Measurements from ENCODE around the gene ATP5ME. TPM values are rescaled to one million over a fixed set of nuclear protein-coding genes. Genes with fewer than 3 reads are reported as not detected.

Gene ATP5ME
- 64.0 and 176 TPM in 2 replicates for total RNA-seq

GRCh38 chr4:674172-675035 lies at the start of gene ATP5ME, which contains the start of gene MYL5:
Gene ATP5ME (minus strand): TSS chr4:674276. CDS start chr4:674247, 29 bp downstream.
Gene MYL5 (plus strand): TSS chr4:674542. CDS start chr4:678027, 3,485 bp downstream.

GRCh38 chr4:705278-706082 lies 31.4 kb upstream of the ATP5ME start, which contains the start of gene PCGF3:
Gene PCGF3 (plus strand): TSS chr4:705832. CDS start chr4:733681, 27,849 bp downstream.

GRCh38 chr4:688854-689681 lies 15.0 kb upstream of the ATP5ME start, which contains the start of gene SLC49A3:
Gene SLC49A3 (minus strand): TSS chr4:689151. CDS start chr4:689127, 24 bp downstream.

GRCh38 chr4:624705-625590 lies 49.1 kb downstream of the ATP5ME start, which contains the start of gene PDE6B:
Gene PDE6B (plus strand): TSS chr4:625573. CDS start chr4:625627, 54 bp downstream.

Other genes starting within 250 kb of the ATP5ME start
- gene ZNF721, start 175.1 kb downstream of the ATP5ME start, total RNA-seq = 5.3 and 6.1 TPM in 2 replicates
- gene PIGG, start 175.1 kb downstream of the ATP5ME start, total RNA-seq = 34.6 and 40.4 TPM in 2 replicates
- not detected in 2 replicates for gene TMEM271, start 98.0 kb downstream of the ATP5ME start, total RNA-seq
- gene PDE6B, start 48.7 kb downstream of the ATP5ME start, total RNA-seq = not detected in 2 replicates
- 4.9 and 8.3 TPM in 2 replicates for gene MYL5, start 266 bp upstream of the ATP5ME start, total RNA-seq
- gene SLC49A3, start 14.9 kb upstream of the ATP5ME start, total RNA-seq = 0.29 and 1.9 TPM in 2 replicates
- gene PCGF3, start 31.6 kb upstream of the ATP5ME start, total RNA-seq = 34.6 and 50.2 TPM in 2 replicates
- 0.86 TPM in 1 of 2 replicates, not detected in the other for gene CPLX1, start 151.9 kb upstream of the ATP5ME start, total RNA-seq